DOHH2 (cell line): ENCODE measurements around the gene KCNMA1.

ENCODE experiments used
- H3F3A ChIP-seq: fragments of 200-600 bp; sonication (generic), shearing (Covaris generic); 2 replicates; pipeline ENCODE4 v1.6.0; 2016; ENCODE audit warnings: antibody characterized with exemption, mild to moderate bottlenecking; ENCODE audit not compliant: control insufficient read depth, insufficient read depth
- H3K27ac ChIP-seq: fragments of 200-600 bp; sonication (generic); 2 replicates; pipeline ENCODE4 v1.5.1; 2014; ENCODE audit warnings: low read depth, mild to moderate bottlenecking, low read length, moderate library complexity
- H3K27me3 ChIP-seq: fragments of 200-600 bp; sonication (generic); 2 replicates; pipeline ENCODE4 v1.6.1; 2014; ENCODE audit warnings: mild to moderate bottlenecking, low read length, mixed read lengths; ENCODE audit not compliant: control insufficient read depth
- H3K36me3 ChIP-seq: fragments of 200-600 bp; sonication (generic); 2 replicates; pipeline ENCODE4 v1.6.1; 2014; ENCODE audit warnings: mild to moderate bottlenecking, low read length, moderate library complexity, mixed read lengths; ENCODE audit not compliant: control insufficient read depth
- H3K4me1 ChIP-seq: fragments of 200-600 bp; sonication (generic); 2 replicates; pipeline ENCODE4 v1.6.1; 2014; ENCODE audit warnings: mild to moderate bottlenecking, low read length, mixed read lengths; ENCODE audit not compliant: control insufficient read depth
- H3K4me2 ChIP-seq: fragments of 200-600 bp; sonication (generic); 2 replicates; pipeline ENCODE4 v1.6.0; 2014; ENCODE audit warnings: mild to moderate bottlenecking, low read length, moderate library complexity
- H3K4me3 ChIP-seq: fragments of 200-600 bp; sonication (generic); 2 replicates; pipeline ENCODE4 v1.5.1; 2014; ENCODE audit warnings: mild to moderate bottlenecking, low read length, mixed read lengths
- H3K79me2 ChIP-seq: fragments of 200-600 bp; sonication (generic); 2 replicates; pipeline ENCODE4 v1.6.1; 2014; ENCODE audit warnings: mild to moderate bottlenecking, low read length, mixed read lengths; ENCODE audit not compliant: control insufficient read depth
- H3K9me2 ChIP-seq: fragments of 200-600 bp; sonication (generic); replicated peaks from 2 replicates; pipeline ENCODE4 v1.6.1; 2014; ENCODE audit warnings: mild to moderate bottlenecking, low read length, mixed read lengths; ENCODE audit not compliant: control insufficient read depth
- H3K9me3 ChIP-seq: fragments of 200-600 bp; sonication (generic); 2 replicates; pipeline ENCODE4 v1.6.1; 2014; ENCODE audit warnings: antibody characterized with exemption, low read length, mixed read lengths; ENCODE audit not compliant: control insufficient read depth, insufficient read depth
- H4K20me1 ChIP-seq: fragments of 200-600 bp; sonication (generic); 2 replicates; pipeline ENCODE4 v1.6.0; 2014; ENCODE audit warnings: low read depth, mild to moderate bottlenecking, antibody characterized with exemption, low read length, moderate library complexity; ENCODE audit not compliant: control insufficient read depth, insufficient read depth
- CTCF ChIP-seq: fragments of 200-600 bp; sonication (generic); IDR thresholded peaks from one replicate; pipeline ENCODE4 v1.5.1; 2014; ENCODE audit warnings: antibody characterized with exemption, mild to moderate bottlenecking, low read depth, low read length; ENCODE audit not compliant: poor library complexity, severe bottlenecking
- EZH2phosphoT487 ChIP-seq: fragments of 200-600 bp; sonication (generic); IDR thresholded peaks from 2 replicates; pipeline ENCODE4 v1.6.1; 2017; ENCODE audit warnings: borderline replicate concordance, mild to moderate bottlenecking, antibody characterized with exemption, low read length, moderate library complexity, mixed read lengths

The KCNMA1 gene

GRCh38 chr10:77282163-77282562 lies 355.4 kb downstream of the KCNMA1 start:
- Histone ChIP-seq H3K9me3 (no peaks in the 10 kb centered on the region), H3K36me3 (no peaks in the 10 kb centered on the region), H3K4me3 (no peak overlapping the region), H3F3A (no peaks in the 10 kb centered on the region), H4K20me1 (no peaks in the 10 kb centered on the region), H3K79me2 (no peaks in the 10 kb centered on the region), H3K27ac (no peak overlapping the region), H3K9me2 (no peaks in the 10 kb centered on the region; the same call in 1 of the 2 replicates), H3K4me2 (no peak overlapping the region), H3K4me1 (peaks cover 3% of the 10 kb centered on the region; the same call in 1 of the 2 replicates), H3K27me3 (no peaks in the 10 kb centered on the region)
- TF ChIP-seq CTCF (no peak), EZH2phosphoT487 (no peak)

- no peaks in the 10 kb centered on the region for H4K20me1 ChIP-seq
- no peak overlapping the region for H3K27ac ChIP-seq
- H3K36me3 ChIP-seq, result no peaks in the 10 kb centered on the region
- no peaks in the 10 kb centered on the region; the same call in 1 of the 2 replicates for H3K9me2 ChIP-seq
- TF ChIP-seq EZH2phosphoT487 (no peak), CTCF (no peak)
- no peak overlapping the region for H3K4me3 ChIP-seq
- H3K9me3 ChIP-seq, result no peaks in the 10 kb centered on the region
- H3K27me3 ChIP-seq, result no peaks in the 10 kb centered on the region
- H3K4me1 ChIP-seq, result peaks cover 3% of the 10 kb centered on the region; the same call in 1 of the 2 replicates
- H3K79me2 ChIP-seq, result no peaks in the 10 kb centered on the region
- no peaks in the 10 kb centered on the region for H3F3A ChIP-seq
- H3K4me2 ChIP-seq, result no peak overlapping the region
Observed at GRCh38 chr10:77281719-77282118, 355.9 kb downstream of the KCNMA1 start.

GRCh38 chr10:77279207-77279606 lies 358.4 kb downstream of the KCNMA1 start:
- Histone ChIP-seq H3K27ac (no peak overlapping the region), H3K4me2 (no peak overlapping the region), H3K9me3 (no peaks in the 10 kb centered on the region), H3K9me2 (no peaks in the 10 kb centered on the region; the same call in 1 of the 2 replicates), H3F3A (no peaks in the 10 kb centered on the region), H3K4me1 (peaks cover 3% of the 10 kb centered on the region; the same call in 1 of the 2 replicates), H3K4me3 (no peak overlapping the region), H4K20me1 (no peaks in the 10 kb centered on the region), H3K27me3 (no peaks in the 10 kb centered on the region), H3K36me3 (no peaks in the 10 kb centered on the region), H3K79me2 (no peaks in the 10 kb centered on the region)
- TF ChIP-seq EZH2phosphoT487, result no peak

GRCh38 chr10:77274046-77274795 lies 363.4 kb downstream of the KCNMA1 start:
- H3K4me2 ChIP-seq, result no peak overlapping the region
- H3F3A ChIP-seq, result no peaks in the 10 kb centered on the region
- no peaks in the 10 kb centered on the region for H3K79me2 ChIP-seq
- no peaks in the 10 kb centered on the region; the same call in 1 of the 2 replicates for H3K27me3 ChIP-seq
- no peaks in the 10 kb centered on the region for H3K4me1 ChIP-seq
- H3K9me3 ChIP-seq, result no peaks in the 10 kb centered on the region
- no peaks in the 10 kb centered on the region for H4K20me1 ChIP-seq
- TF ChIP-seq CTCF (no peak), EZH2phosphoT487 (no peak)
- no peaks in the 10 kb centered on the region for H3K36me3 ChIP-seq
- H3K27ac ChIP-seq, result no peak overlapping the region
- no peaks in the 10 kb centered on the region for H3K9me2 ChIP-seq
- H3K4me3 ChIP-seq, result no peak overlapping the region
